GM21390 (cell line): ENCODE data around the gene TNFRSF4.

Source experiments
- ATAC-seq: cut with Tn5 transposase; IDR thresholded peaks from one replicate; pipeline ENCODE4 v1.9.1; 2021; ENCODE audit not compliant: unreplicated experiment

TNFRSF4 gene

DNA sequence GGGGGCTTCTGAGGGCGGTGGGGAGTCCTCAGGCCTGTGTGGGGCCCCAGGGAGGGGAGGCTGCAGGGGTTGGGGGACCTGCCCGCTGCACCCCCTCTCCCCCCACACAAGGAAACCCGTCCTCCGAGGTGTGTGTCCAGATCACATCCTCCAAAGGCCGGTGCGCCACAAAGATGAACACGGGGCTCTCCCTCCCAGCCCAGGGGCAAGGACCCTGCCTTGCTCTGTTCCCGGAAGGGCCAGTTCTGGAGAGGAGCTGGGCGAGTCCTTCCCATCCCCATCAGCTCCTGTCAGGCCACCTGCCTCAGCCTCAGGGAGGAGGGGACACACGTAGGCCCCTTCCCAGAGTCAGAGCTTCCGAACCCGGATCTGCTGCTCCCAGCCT lies 42.8 kb downstream of the TNFRSF4 start:
- no peak for ATAC-seq

DNA sequence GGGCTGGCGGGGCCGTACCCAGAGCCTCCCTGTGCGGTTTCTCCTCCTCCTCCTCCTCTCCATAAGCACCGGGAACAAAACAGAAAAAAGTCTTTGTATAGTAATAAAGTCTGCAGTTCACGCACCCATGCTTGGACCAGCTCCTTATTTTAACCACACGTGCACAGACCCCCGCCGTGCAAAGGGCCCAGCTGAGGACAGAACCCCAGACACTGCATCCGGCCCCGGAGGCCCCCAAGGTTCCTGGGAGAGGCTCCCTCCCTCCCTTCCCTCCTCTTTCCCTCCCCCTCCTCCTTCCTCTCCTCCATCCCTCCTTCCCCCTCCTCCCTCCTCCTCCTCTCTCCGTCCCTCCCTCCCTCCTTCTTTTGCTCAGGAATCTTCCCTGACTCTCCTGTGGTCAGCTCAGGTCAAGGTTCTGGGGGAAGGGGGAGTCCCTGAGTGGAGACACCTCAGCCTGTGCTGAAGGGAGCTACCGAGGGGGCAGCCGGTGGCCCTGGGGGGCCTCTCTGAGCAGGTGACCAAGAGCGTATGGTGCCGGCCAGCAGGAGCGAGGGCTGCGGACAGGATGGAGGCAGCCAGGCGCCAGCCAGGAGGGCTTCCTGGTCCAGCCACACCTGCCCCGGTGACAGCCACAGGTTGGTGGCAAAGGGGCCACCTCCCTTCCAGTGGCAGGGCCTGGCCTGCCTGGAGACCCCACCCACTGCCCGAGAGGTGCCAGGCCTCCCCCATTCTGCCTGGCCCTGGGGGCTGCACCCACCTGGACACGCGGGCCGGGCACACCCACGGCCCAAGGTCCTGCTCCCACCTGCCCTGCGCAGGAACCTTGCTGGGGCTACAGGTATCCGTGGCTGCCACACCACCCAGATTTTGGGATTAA lies 43.5 kb downstream of the TNFRSF4 start:
- no peak for ATAC-seq

DNA sequence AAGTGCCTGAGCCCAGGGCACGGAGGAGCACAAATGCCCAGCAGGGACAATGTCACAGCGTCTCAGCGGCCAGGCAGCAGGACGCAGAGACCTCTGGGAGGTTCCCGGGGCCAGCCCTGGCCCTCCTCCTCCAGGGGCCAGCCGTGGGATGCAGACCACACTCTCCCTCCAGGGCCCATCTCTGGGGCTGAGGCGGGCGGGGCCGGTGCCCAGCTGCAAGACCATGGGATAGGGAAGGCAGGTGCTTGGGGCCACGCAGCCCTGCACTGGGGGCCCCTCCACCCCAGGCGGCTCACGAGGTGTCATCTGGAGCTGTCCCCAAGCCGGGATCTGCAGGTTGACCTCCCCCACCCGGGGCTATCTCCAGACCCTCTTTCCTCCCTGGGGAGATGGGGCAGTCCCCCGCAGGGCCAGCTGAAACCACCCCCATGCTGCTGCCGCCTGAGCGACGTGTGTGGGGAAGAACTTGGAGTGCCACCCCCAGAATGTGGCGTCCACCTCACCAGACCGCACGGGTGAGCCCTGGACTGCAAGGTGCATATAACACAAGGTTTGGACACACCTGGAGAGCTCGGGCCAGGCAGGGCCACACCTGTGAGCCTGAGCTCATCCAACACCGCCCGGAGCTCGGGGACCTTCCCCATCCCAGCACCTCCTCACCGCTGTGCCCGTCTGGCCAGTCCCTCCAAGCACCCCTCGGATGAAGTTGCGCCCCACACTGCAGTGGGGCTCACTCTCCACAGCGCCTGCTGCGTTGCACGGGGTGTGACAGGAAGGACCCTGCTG lies 44.3 kb downstream of the TNFRSF4 start:
- no peak for ATAC-seq

DNA sequence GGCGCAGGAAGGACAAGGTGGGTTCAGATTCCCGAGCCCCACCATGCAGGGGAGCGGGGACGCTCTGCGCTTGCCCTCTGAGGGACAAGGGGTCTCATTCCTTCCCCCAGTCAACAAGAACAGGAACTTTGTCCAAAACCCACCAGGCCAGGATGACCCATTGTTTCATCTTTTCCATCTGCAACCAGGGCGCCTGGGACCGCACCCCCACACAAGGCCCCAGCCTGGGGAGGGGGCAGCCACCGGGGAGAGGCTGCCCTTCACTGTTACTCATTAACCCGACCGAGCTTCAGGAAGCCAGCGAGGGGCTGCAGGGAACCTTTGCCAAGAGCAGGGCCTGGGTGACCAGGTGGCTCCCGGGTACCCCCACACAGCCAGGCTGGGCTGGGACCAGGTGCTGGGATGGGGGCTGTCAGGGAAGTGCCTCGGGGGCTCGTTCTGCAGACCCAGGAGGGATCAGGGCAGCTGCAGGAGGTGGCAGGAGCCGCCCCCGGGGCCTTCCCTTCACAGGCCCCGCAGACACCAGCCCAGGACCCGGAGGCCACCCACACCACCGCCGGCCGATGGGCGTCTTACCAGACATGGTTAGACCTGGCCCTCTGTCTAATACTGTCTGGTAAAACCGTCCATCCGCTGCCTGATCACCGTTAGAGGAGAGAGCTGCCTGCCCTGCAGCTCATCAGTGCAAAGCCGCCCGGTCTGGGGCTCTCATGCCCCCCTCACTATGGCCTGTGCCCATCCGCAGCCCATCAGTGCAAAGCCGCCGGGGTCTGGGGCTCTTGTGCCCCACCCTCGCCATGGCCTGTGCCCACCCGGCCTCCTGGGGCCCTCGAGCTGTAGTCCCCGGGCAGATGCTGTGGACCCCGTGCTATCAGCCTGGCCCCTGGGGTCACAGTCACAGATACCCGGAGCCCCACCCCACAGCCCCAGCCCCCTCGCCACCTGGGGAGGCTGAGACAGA lies 45.2 kb downstream of the TNFRSF4 start:
- no peak for ATAC-seq

DNA sequence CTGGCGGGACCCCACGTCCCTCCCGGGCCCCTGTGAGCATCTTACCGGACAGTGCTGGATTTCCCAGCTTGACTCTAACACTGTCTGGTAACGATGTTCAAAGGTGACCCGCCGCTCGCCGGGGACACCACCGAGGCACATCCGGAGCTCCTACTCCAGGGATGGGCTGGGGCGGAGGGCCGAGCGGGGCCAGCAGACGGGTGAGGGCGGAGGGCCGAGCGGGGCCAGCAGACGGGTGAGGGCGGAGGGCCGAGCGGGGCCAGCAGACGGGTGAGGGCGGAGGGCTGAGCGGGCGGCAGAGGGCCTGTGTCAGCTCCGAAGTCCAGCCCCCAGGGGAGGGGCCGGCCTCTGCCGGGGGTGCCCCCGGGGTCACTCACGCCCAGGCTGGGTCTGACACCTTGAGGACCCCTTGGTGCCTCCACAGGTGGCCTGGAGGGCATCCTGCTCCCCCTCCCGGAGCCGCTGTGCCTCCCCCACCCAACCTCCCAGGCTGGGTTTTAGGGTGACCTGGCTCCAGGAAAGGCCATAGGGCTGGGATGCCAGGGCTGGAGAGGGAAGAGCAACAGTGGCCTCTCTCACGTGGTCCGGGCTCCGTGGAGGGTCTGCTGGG lies 46.0 kb downstream of the TNFRSF4 start:
- no peak for ATAC-seq

DNA sequence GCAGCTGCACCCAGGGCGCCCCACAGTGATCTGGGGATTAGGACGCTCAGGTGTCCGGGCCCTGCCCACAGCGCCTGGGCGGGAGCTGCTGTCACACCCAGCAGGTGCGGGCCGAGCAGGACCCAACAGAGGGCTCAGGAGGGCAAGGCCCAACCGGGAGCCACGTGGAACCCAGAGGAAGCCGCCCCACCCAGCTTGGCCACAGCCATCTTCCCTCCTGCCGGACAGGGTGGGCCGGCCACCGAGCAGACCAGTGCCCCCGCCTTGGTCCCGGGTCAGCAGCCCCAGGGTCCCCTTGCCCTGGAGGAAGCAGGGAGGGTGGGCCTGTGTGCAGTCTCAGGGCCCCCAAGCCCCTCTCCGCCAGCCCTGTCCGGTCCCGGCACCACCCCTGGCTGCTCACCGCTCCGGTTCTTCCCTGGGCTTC lies 46.5 kb downstream of the TNFRSF4 start:
- ATAC-seq, result no peak

DNA sequence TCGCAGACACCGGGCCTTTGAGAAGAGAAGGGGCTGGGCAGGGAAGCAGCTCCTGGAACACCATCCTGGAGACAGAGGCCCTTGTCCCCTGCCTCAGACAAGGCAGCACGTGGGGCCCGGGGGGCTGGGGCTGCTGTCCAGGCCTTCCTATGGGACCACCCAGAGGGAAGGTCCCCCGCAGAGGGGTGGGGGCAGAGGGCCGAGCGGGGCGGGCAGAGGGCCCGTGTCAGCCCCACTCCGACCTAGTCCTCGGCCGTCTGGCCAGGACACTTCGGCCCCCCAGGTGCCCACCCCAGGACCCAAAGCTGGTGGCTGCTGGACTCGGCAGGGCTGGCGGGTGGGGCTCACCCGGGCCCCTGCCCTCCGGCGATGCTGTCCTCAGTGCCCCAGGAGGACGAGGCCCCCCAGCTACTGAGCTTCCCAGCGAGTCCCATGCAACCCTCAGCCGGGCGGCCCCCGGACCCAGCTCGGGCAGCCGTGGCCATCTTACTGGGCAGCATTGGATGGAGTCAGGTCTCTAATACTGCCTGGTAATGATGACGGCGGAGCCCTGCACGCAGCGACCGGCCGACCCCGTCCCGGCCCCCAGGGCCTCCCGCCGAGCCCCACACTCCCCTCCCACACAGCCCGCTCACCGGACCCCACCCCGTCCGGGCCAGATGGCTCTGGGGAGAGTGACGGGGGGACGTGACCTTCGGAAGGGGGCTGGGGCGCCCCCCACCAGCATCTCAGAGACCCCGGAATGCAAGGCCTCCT lies 47.1 kb downstream of the TNFRSF4 start:
- no peak for ATAC-seq

DNA sequence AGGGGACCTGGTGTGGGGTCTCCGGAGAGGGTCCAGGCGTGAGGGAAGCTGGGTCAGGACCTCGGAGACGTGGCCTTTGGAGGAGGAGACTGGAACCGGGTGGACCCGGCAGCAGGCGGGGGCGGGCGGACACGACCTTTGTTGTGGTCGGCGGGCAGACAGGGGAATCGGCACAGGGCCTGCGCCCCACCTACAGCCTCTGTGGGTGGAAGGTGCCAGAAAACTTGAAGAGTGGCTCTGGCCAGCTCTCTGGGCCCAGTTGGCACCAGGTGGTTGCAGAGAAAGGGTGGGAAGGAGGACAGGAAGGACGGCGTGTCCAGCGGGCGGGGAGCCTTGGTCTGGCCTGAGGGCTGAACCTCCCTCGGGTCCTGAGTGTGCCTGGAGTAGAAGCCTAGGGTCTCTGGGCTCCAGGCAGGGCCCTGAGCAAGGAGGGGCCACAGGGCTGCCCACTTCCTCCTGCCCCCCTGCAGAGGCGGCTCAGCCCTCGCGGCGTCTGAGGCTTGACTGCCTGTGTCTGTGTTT lies 48.0 kb downstream of the TNFRSF4 start:
- ATAC-seq, result no peak

DNA sequence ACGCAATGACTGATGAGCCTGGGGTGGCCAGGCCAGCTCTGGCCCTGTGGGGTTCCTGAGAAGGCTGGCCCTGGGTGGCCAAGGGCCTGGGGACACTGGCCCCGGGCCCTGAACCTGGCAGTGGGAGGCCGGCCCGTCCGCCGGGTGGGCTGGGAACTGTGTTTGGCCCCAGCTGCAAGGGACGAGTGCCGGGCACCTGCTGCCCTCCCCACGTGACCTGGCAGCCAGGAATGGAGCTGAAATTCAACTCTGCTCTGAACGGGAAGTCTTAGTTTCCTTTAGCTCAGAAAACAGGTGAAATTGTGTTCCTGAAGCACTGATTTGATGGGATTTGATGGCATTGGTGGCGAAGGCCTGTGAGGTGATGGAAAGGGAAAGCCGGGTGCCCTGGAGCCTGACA lies 48.5 kb downstream of the TNFRSF4 start:
- ATAC-seq, result no peak

DNA sequence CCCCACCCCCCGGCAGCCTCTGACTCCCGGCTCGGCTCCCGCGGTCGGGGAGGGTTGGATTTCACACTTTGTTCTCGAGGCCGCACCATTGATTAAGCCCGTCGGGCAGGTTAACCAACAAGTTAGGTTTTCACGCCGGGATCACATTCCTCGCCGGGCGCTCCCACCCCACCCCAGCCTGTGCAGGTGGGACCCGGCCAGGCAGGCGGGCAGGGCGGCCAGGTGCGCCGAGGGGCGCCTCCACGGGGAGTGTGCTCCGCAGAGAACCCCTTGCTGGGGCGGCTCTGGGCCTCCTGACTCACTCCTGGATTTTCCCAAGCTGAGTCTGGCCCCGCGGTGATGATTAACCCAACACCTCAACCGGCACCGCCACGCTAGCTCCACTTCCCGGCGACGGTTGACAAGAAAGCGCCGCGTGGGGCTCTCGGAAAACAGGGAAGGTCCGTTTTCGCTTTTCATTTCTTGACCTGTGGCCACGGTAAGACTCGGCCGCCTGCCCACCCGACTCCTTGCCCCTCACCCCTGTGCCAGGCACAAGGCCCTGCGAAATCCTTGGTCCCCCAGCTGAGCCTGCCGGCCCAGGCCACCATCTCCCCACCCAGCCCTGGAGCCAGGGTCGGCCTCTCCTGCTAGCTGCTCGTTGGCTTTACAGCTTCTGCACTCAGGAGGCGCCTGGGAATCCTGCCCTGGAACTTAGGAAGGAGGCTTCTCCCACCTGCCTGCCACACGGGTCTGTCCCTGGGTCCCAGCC lies 49.1 kb downstream of the TNFRSF4 start:
- no peak for ATAC-seq

DNA sequence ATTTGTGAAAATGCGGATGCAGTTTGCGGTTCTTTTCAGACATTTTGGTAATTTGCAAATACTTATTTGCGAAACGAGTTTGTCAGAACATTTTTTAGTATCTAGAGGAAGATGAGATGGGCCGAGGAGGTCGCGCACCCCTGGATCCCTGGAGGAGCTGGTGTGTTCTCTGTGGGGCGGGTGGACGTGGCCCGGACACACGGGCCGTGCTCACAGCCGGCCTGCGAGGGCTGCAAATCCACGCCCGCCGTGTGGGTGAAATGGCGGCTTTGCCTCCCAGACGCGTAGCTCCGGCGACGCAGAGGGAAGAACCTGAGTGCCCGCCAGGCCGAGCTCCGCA lies 49.6 kb downstream of the TNFRSF4 start:
- no peak for ATAC-seq

DNA sequence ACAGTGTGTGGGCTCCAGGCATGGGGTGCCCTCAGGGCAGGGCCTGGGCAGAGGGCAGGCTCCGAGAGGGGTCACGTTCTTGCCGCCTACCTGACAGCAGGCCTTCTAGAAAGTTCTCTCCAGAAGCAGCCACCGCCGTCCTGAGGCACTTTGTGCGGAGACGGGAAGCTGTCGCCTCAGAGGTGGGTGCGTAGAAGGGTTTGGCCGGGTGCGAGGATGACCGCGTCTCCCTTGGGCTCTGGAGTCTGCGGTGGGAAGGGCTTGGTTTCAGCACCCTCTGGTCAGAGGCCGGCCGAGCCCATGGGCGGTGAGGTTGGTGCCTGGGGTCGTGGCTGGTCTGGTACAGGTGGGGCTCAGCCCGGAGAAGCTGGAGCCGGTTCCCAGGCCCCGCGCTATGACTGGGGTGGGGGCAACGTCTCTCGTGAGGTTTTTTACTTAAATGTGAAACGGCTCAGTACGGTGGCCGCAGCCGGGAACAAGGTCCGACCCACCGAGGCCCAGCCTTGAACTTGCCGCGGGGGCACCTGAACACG lies 50.3 kb downstream of the TNFRSF4 start:
- no peak for ATAC-seq

DNA sequence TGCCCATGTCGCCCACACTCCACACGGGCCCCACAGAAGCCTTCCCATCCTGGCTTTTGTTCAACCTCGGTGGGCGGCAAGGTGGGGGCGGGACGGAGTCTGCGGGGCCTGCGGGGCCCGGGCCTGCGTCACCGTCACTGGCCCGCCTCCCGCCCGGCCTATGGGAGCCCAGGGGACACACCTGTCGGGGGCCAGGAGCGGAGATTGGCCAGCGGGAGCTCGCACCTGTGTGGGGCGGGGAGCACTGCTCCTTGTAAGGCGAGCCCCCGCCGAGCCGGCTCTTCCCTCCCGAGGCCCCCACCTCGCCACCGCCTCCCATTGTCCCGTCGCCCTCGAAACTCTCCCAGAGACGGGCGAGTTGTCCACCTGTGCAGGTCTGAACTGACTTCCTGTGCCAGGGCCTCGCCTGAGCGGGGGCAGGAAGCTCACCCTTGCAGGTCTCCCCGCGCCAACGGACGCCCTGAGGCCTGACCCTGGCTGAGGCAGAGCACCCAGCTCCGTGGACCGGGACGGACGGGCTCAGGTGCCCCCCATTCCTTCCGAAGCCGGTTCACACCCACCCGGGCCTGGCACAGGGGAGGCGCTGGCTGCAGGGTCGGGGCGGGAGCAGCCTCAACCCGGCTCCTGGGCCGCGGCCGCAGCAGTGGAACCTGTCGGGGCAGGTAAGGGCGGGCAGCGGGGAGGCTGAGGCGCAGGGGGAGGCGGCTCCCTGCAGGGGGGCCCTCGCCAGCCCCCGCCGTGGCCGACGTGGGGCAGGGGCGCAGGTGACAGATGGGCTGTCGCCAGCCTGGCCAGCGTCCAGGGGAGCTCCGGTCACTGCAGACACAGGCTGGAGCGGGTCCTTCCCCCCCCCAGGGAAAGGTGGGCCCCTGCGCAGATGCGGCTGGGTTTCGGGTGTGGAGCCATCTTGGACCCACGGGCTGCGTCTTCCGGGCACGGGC lies 51.1 kb downstream of the TNFRSF4 start:
- ATAC-seq, result no peak

DNA sequence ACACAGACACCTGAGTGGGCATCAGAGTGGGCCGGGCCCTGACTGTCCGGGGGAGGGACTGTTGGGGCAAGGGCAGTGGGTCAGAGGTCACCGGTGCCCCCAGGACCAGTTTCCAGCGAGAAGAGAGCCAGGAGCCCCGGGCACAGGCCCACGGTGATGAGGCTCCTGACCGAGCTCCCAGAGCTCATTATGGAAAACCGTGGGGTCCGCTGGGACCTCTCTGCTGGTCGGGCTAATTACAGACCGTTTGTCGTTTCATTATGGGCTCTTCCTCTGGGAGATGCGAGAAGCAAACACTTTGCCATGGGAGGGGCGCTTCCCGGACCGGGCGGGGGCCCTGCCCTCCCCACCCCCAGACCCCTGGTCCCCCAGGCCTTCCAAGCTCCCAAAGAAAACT lies 52.3 kb downstream of the TNFRSF4 start:
- ATAC-seq, result no peak
